Body of pancreas (tissue), 4 donors: ENCODE data around the gene RNF11.

Experiments used
- CTCF ChIP-seq, 7 experiments: fragments of 450-650 bp in 4 of 7; fragments of 200-600 bp in 3 of 7; sonication (generic) in 3 of 7; IDR thresholded peaks; one replicate each; pipeline ENCODE4 v1.5.1; 2016 to 2019; ENCODE audit warnings: antibody characterized with exemption in 7 of 7
- POLR2A ChIP-seq, 3 donors: fragments of 450-650 bp; IDR thresholded peaks; one replicate each; pipeline ENCODE4 v1.6.1; 2016; ENCODE audit warnings: antibody characterized with exemption in 3 of 3, mild to moderate bottlenecking in 2 of 3

- TF ChIP-seq CTCF (IDR thresholded peaks at IDR 0.05), result no peak
- TF ChIP-seq POLR2A (IDR thresholded peaks at IDR 0.05), result no peak
These were observed 75.0 kb downstream of the RNF11 start for GRCh38 chr1:51310871-51311613.
